GM19025 (cell line): ENCODE data around the gene ULBP2.
"Not testable (repeated sequence)": the region's sequence is repeated elsewhere in the genome, so short reads cannot be mapped to it uniquely, and the experiment has no call there.

ENCODE experiments used
- ATAC-seq: cut with Tn5 transposase; IDR thresholded peaks from one replicate; pipeline ENCODE4 v1.9.1; 2021; ENCODE audit warnings: mild to moderate bottlenecking, low read depth, moderate library complexity; ENCODE audit not compliant: unreplicated experiment

Gene ULBP2

DNA sequence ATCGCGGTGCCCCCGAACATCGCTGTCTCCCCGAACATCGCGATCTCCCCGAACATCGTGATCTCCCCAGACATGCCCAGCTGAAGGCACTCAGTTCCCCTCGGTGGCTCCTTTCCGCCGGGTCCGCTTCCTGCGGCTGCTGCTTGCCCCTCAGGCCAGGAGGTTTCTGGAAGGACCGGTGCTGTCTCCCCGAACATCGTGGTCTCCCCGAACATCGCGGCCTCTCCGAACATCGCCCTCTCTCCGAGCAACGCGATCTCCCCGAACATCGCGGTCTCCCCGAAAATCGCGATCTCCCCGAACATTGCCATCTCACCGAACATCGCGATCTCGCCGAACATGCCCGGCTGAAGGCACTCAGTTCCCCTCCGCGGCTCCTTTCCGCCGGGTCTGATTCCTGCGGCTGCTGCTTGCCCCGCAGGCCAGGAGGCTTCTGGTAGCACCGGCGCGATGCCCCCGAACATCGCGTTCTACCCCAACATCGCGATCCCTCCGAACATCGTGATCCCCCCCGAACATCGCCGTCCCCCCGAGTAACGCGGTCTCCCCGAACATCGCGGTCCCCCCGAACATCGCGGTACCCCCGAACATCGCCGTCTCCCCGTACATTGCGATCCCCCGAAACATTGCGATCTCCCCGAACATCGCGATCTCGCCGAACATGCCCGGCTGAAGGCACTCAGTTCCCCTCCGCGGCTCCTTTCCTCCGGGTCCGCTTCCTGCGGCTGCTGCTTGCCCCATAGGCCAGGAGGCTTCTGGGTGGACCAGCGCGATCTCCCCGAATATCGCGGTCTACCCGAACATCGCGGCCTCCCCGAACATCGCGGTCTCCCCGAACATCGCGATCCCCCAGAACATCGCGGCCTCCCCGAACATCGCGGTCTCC is 22.7 kb downstream of the ULBP2 start:
- no peak for ATAC-seq

DNA sequence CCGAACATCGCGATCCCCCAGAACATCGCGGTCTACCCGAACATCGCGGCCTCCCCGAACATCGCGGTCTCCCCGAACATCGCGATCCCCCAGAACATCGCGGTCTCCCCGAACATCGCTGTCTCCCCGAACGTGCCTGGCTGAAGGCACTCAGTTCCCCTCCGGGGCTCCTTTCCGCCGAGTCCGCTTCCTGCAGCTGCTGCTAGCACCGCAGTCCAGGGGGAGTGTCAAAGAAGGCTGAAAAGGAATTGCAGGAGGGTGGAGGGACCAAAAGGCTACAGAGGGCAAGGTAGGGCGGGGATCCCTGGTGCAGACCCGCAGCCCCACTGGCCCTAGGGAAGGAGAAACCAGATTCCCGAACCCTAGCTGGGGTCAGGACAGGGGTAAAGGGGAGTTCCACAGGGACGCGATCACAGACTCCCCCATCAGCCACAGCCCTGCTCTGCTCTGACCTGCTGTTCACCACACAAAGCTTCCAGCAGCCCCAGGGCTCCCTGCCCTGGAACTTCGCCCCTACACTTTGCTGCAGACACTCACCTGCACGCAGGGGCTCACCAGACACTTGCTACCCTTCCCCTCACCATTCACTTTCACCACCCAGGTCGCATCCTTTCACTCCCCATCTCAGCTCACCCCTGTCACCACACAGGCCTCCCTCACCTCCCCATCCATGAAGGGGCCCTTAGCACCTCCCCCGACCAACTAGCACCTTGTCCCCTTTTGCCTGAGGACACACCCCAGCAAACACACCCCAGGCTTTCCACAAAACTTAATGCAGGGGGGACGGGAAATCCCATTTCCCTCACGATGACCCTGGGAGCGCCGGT is 23.6 kb downstream of the ULBP2 start:
- no peak for ATAC-seq

DNA sequence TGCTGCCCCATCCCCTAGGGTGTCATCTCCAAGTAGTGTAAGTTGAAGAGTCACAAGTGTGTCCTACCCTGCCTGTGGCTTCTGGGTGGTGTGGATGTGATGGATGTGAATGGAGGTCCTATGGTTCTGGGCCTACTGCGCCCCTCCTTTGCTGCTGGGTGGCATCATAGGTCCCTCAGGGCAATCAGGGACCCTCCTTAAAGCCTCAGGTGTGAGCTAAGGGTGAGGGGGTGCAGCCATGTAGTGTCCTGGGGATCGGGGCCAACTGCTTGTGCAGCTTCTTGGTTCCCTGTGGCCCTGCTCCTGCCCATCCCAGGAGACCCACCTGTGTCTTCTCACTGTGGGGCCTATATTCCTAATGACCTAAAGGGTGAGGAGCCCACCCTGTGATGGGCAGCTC is 24.5 kb downstream of the ULBP2 start:
- ATAC-seq, result not testable (repeated sequence)

DNA sequence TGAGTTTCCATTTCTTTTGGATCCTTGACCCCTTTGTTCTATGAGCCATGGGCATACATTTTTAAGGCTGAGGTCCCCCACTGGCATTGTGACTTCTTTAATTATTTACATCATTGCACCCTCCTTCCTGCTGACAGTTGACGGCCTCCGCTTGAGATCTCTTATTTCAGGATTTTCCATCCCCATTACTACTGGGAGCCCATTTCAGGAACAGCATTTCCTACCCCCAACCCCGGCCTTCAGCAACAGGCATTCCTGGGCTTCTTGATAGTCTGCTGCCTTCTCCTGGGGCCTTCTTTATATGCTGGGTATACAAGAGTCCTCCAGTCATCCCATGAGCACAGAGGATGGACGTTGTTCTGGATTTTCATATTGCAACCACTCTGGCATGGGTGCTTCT is 25.8 kb downstream of the ULBP2 start:
- no peak for ATAC-seq

DNA sequence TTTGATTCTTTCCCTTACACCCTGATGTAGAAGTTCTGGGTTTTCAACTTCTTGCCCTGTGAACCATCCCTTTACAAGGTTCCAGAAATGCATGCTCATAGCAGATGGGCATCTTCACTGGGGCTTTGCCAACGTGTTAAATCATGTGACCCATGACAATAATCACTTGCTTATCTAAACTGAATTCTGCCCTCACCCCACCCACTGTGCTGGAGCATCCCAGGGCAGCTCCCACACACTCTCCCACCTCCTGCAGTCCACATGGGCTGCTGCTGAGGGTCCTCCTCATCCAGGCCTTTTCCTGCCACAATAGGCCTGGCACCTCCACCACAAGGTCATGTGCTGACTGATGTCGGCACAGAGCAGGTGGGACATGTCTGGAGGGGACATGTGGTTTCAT is 26.2 kb downstream of the ULBP2 start:
- not testable (repeated sequence) for ATAC-seq

DNA sequence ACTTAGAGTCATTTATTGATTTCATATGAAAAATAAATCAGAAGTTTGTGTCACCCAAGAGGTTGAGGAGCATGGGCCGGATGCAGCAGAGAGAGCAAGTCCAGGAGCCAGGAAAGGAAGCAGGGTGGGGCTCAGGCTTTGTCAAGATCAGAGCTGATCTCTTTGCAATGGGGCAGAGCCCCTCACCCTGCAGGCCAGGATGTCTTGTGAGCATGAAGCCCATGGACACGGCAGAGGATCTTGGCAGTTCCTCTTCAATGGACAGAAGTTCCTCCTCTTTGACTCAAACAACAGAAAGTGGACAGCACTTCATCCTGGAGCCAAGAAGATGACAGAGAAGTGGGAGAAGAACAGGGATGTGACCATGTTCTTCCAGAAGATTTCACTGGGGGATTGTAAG is 27.1 kb downstream of the ULBP2 start:
- ATAC-seq, result not testable (repeated sequence)

DNA sequence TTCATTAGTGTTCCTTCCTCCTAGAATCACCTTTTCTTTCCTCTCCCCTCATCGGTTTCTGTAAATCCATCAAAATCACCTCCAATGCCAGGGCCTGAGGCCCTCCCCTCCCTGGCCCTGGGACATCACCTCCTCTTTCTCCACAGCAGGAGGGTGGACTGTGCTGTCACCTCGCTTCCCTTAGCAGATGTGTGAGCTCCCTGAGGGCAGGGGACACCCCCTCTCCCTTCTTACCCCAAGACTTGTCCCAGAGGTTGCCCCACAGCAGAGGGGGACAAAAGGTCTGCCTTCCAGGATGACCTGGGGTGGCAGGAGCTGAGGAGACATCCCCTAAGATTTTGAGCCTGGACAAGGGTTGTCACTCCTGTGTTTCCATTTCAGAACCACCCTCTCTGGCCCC is 27.8 kb downstream of the ULBP2 start:
- ATAC-seq, result no peak

DNA sequence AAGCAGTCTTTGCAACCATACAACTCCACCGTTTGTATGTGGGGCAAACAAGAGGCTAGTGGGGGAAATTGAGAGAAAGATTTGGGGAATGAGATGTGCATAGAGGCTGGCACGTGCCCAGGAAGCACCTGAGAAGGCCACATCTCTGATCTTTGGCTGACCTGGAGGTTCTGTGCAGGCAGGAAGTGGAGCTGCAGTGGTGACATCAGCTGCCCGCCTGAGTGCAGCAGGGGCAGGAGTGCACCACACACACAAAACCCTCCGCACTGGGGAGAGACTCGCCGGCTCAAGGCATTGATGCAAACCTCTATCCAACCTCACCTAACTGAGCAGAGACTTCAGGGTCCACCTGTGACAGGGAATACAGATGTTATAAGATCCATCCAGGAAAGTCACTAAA is 32.6 kb downstream of the ULBP2 start:
- ATAC-seq, result not testable (repeated sequence)

DNA sequence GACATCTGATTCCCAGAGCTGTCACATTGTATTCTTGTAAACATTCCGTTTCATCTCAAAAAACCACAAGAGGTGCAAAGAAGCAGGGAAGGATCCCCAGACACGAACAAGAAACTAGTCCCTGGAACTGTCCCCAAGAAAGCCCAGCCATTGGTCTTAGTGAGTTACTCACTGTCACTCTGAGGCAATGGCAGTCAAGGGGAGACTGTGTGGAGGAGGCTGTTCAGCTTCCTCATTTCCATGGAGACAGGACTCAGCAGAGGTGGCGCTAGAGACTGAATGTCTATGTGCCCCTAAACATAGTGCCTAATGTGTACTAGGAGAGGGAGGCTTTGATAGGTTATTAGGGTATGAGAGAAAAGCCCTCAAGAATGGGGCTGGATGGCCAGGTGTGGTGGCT is 33.0 kb downstream of the ULBP2 start:
- ATAC-seq, result no peak

DNA sequence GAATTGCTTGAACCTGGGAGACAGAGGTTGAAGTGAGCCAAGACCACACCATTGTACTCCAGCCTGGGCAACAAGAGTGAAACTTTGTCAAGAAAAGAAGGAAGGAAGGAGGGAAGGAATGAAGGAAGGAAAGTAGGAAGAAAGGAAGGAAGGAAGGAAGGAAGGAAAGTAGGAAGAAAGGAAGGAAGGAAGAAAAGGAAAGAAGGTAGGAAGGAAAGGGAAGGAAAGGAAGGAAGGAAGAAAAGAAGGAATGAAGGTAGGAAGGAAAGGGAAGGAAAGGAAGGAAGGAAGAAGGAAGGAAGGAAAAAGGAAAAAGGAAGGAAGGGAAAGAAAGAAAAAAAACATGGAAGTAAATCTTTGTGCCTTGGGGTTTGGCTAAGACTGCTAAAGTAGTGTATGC is 33.6 kb downstream of the ULBP2 start:
- ATAC-seq, result no peak

DNA sequence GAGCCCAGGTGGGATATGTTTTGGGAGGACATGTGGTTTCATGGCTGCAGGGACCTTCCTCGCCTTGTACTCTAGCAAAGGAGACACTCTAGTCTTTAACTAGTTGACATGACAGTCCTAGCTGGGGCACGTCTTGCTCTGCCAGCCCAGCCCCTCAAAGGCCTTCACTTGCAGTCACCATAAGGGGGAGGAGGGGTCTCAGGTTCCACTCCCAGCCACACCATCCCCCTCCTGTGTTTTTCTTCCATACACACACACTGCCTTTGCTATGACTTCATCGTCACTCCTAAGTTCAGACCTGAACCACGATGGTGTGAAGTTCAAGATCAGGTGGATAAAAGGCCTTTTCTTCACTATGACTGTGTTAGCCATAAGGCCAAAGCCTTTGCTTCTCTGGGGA is 35.4 kb downstream of the ULBP2 start:
- ATAC-seq, result no peak

DNA sequence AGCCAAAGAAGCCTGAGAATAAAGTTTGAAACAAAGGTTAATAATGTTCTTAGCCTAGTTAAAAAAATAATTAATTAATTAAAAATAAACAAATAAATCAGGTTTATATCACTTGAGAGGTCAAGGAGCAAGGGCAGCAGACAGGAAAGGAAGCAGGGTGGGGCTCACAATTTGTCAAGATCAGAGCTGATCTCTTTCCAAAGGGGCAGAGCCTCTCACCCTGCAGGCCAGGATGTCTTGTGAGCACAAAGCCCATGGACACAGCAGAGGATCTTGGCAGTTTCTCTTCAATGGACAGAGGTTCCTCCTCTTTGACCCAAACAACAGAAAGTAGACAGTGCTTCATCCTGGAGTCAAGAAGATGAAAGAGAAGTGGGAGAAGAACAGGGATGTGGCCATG is 36.8 kb downstream of the ULBP2 start:
- ATAC-seq, result no peak

DNA sequence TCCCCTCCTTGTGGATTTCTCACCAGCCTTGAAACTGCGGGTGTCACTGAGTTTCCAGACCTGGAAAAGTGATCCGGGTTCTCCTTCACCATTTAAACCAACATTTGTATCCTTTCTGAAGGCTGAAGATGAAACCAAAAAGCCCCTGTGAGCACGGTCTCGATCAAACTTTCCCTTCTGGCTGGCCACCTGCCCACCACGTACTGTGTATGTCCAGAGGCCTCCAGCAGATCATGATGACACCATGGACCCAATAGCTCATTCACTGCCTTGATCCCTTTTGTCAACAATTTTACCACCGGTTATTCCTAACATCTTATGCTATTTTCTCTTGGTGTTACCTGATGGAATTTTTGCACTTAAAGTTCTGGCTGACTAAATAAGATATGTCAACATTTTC is 37.5 kb downstream of the ULBP2 start:
- no peak for ATAC-seq

DNA sequence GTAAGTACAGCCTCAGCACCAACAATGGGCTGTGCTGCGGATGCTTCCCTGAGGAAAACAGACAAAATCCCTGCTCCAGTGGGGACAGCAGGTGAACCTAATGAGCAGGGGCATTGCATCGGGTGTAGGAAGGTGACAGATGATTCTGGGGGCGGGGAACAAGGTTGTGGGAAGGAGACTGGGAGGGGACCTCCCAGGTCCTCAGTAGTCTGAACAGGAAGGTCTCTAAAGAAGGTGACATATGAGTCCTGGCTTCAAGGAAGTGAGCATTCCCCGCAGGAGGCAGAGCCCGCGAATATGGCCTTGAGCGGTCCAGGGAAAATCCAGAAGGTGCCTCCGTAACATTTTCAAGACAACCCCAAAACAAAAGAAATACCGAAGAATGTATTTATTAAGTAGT is 41.3 kb downstream of the ULBP2 start:
- ATAC-seq, result no peak

DNA sequence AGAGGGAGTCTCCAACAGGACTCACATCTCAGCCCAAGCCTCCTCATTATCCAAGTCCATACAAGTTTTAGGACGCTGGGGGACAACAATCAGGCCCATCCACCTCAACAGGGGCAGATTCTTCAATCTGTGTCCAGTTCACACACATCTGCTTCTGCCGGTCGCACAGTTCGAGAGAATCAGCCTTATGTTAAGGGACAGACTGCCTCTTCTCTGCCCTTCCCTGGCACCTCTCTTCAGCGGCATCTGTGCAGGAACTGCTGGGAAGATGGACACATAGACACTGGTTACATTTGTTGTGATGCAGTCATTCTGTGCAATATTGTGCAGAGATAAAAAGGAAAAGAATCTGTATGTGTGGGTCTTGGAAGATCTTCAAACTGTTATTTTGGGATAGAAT is 43.0 kb downstream of the ULBP2 start:
- no peak for ATAC-seq

DNA sequence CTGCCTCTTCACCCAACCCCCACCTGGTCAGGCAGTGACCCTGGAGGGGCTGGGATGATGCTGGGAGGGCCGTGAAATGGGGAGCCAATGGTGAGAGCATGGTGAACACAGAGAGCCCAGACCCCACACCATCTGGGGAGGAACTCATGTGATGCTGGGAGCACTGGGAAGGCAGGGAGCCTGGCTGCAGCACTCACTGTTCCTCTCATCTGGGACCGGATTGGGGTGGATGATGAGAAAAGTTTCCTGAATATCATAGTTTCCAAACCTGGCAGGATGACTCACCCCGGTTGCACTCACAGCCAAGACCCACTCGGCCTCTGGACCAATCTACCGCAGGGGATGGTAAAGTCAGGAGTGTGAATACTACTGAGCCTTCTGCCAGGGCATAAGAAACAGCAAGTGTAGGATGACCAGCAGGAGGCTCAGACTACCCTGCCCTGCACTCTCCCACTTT is 43.7 kb downstream of the ULBP2 start:
- no peak for ATAC-seq

DNA sequence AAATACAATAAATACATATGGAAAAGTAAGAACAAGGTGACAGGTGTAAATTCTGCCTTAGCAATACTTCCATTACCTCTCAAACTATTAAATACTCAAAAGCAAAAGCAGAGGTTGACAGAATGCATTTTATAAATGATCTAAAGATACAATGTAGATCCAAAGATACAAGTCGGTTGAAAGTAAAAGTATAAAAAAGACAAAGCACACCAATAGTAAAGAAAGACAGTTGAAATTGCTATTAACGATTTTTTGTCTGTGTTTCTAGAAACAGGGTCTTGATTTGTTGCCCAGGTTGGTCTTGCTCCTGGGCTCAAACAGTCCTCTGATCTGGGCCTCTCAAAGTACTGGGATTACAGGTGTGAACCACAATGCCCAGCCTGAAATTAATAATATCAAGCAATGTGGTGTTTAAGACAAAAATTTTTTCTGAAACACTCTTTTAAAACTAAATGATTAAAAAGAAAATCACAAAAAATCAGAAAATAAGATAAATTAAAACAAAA is 45.8 kb downstream of the ULBP2 start:
- ATAC-seq, result no peak

DNA sequence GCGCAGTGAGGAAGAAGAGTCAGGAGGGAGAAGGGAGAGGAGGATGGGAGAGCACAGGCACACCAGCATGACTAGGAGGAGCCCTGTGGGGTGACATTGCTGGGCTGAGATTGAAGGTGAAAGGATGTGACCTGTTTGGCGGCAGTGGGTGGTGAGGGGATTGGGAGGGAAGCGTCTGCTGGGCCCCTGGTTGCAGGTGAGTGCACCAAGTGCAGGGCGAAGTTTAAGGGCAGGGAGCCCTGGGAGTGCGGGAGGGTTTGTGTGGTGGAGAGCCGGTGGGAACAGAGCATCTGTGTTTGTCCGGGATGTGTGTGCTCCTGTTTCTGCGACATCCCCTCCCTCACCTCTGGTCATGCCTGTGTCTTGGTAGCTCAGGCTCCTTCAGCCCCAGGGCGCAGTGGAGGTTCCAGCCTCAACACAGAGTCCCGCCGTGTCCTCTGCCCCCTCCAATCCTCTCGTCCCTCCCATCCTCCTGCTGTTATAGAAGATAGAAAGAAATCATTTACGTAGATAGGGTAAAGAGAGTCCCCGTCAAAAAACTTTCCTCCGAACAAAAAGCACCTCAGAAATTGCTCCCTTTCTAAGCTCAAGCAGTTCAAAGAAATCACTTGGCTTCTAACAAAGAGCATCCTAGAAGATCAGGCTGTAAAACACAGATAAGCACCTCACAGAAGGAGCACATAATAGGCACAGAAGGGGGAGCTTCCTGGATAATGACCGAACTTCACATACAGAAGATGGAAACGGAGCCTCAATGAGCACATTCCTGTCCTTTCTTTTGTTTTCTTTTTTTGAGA is 46.9 kb downstream of the ULBP2 start:
- ATAC-seq, result no peak

DNA sequence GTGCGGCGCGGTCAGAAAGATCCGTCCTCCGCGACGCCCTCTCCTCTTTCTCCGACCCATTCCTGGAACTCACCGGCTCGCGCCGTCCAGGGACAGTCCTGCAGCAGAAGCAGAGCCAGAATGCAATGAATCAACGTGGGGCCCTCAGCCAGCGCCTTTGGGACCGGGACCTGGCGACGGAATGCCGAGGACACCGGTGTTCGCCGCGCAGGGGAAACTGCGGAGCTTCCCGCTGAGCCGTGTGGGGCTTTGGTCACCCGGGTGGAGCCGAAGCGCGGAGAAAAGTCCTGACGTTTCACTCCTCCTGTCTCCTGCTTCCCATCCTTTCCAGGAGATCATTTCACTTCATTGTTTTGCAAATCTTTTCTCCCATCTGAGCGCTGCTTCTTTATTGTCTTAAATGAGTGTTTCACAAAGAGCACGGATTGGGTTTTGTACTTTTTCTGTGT is 48.4 kb downstream of the ULBP2 start:
- ATAC-seq, result no peak

DNA sequence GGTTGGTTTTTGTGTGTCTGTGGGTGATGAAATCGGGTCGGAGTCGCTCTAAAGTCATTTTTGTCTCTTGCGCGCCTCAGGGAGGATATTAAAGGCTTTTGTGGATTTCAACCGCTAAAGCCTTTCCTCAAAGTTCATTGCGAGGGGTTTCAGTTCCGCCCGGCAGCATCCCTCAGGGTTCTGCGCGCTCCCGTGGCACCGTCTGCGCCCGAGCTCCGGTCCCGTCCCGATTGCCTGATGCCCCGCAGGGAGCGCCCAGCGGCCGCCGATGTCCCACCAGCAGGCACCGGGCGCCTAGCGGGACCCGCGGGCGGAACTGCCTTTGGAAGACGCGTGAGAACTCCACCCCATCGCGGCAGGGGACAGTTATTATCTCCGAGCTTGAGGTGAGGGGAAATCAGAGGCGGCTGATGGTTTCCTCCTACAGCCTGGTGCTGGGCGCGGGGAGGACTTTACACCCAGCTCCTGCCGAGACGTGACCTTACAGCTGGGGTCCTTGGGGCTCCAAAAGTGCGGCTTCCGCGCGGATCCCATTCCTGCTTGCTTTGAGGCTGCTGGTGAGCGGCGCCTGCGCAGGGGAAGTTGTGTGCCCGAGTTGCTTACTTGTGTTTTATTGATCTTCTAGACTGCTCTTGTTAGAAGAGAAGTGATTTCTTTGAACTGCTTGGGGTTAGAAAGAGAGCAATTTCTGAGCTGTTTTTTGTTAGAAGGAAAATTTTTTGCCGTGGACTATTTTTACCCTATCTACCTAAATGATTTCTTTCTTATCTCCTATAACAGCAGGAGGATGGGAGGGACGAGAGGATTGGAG is 49.1 kb downstream of the ULBP2 start:
- ATAC-seq, result no peak
